GM12872 (cell line): Measurements from ENCODE around the gene IFNA16.
A peak's percentile ranks its signal among the peaks of the same experiment; 100 is the strongest.
"Not testable (repeated sequence)": the region's sequence is repeated elsewhere in the genome, so short reads cannot be mapped to it uniquely, and the experiment has no call there.

Experiments used
- TF ChIP-seq, protein P1 (sequence below): IDR thresholded peaks from 3 replicates; pipeline ENCODE4 v1.5.1; 2011; ENCODE audit warnings: low read depth, mild to moderate bottlenecking, low read length, moderate library complexity; ENCODE audit not compliant: insufficient read depth

IFNA16 gene

GRCh38 chr9:21217211-21217610 lies at the start of gene IFNA16:
Gene IFNA16 (minus strand): TSS chr9:21217311. CDS start chr9:21217305, 6 bp downstream.
- TF ChIP-seq, protein P1, sequence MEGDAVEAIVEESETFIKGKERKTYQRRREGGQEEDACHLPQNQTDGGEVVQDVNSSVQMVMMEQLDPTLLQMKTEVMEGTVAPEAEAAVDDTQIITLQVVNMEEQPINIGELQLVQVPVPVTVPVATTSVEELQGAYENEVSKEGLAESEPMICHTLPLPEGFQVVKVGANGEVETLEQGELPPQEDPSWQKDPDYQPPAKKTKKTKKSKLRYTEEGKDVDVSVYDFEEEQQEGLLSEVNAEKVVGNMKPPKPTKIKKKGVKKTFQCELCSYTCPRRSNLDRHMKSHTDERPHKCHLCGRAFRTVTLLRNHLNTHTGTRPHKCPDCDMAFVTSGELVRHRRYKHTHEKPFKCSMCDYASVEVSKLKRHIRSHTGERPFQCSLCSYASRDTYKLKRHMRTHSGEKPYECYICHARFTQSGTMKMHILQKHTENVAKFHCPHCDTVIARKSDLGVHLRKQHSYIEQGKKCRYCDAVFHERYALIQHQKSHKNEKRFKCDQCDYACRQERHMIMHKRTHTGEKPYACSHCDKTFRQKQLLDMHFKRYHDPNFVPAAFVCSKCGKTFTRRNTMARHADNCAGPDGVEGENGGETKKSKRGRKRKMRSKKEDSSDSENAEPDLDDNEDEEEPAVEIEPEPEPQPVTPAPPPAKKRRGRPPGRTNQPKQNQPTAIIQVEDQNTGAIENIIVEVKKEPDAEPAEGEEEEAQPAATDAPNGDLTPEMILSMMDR: not testable (repeated sequence)

- TF ChIP-seq, protein P1: no peak
Observed at GRCh38 chr9:21265421-21266189, 48.5 kb upstream of the IFNA16 start.

- TF ChIP-seq, protein P1: no peak
Observed at GRCh38 chr9:21255538-21256212, 38.6 kb upstream of the IFNA16 start.

GRCh38 chr9:21252721-21253547 lies 35.8 kb upstream of the IFNA16 start:
- TF ChIP-seq, protein P1: peak; percentile 66

- TF ChIP-seq, protein P1: no peak
Observed at GRCh38 chr9:21251638-21252037, 34.5 kb upstream of the IFNA16 start.

DNA sequence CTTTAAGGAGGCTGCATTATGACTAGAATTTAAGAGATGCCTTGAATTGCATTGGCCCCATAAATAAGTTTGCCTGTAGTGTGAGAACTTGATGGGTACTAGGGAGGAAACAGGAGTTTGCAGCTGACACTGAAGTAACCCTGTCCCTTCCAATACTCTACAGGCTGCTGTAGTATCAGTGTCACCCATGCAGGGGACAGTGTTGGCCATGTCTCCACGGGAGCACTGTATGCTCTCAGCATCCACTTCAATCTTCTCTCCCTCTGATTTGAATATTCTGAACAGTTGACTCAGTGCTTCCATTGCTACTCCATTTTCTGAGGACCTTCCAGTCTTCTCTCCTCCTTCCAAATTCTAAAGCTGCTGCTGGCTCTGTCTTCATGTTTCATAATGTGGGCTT lies 34.1 kb upstream of the IFNA16 start:
- TF ChIP-seq, protein P1: peak; percentile 40; the same call in 1 of the 3 replicates

GRCh38 chr9:21244836-21245235 lies 27.7 kb upstream of the IFNA16 start:
- TF ChIP-seq, protein P1: no peak
